ENCODE results near the gene SEMA7A.
A peak's percentile ranks its signal among the peaks of the same experiment; 100 is the strongest.
"Not testable (repeated sequence)": the region's sequence is repeated elsewhere in the genome, so short reads cannot be mapped to it uniquely, and the experiment has no call there.

The SEMA7A gene

DNA sequence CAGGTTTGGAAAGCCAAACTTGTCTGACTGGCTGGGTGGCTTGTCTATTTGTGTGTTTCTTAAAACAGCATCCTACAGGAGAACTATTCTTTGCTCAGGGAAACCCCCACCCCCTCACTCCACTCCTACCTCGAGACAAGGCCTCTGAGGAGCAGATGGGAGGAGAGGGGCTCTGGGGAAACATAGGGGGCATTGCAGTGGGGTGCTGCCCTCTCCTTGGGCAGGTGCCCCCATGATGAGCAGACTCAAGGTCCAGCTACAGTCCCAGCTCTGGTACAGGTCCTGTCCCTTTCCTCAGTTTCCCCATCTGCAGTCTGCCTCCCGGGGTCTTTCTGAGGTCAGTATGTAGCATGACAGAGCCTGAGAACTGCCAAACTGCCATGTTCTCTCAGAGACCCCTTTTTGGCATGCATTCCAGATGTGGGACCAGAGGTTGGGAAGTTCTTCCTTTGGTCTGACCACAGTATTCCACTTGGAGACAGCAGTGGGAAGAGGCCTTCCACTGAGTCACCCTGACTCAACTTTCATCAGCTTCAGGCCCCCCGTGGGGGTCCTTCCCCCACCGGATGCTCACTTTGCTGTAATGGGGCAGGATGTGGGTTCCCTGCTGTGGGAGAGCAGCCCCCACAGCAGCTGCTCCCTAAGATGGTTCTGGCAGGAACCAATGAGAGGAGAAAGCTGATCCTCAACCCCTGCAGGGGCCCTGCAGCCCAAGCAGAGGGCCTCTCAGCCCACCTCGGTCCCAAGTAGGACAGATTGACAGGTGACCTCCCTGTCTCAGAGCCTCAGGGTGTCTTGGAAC is 34.0 kb downstream of the SEMA7A start:
- peak; percentile 52 for DNase-seq (ENCODE audit: low read depth)

DNA sequence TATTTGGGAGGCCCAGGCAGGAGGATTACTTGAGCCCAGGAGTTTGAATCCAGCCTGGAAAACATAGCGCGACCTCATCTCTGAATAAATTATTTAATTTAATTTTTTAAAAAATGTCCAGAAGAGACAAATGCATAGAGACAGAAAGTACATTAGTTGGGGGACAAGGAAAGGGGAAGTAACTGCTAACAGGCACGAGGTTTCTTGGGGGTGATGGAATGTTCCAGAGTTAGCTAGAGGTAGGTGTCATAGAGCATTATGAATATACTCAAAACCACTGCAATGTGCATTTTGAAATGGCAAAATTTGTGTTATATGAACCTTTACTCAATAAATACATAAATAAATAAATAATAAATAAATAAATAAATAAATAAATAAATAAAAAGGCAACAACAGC is 34.7 kb downstream of the SEMA7A start:
- DNase-seq (ENCODE audit: low read depth): no peak

- DNase-seq (ENCODE audit: low read depth): no peak
These were observed 35.6 kb downstream of the SEMA7A start for GRCh38 chr15:74398183-74398582.

GRCh38 chr15:74397239-74398068 is 36.3 kb downstream of the SEMA7A start:
- DNase-seq (ENCODE audit: low read depth): no peak

DNA sequence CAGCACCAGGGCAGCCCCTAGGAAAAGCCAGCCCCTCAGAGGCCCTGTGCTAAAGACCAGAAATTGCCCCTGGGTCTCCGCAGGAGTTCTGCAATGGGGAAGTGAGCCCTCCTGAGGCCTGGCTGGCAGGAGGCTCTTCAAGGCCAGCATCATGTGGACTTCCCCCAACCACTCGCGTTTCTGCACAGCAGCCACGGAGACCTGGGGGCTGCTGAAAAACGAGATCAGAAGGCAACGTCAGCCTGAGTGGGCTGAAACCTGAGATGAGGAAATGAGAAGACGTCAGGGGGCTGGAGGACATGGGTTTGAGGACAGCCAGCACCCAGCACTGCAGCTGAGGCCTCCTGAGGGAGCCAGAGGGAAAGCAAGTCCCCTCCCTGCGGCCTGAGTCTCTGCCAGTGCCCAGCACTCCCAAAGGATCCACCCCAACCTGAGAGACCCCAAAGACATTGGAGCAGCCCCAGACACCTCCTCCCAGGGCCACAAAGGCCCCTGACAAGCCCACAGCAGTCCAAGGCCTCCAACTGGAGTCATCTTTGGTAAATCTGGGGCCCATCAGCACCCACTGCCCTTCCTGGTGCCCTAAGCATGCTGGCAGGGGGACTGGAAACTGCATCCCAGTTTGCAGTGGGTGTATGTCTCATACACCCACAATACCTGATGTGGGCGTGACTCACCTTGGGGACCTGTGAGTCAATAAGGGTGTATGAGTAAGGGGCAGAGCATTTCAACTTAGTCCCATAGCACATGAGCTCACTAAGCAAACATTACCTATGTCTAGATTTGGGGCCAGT is 37.1 kb downstream of the SEMA7A start:
- peak; percentile 58 for DNase-seq (ENCODE audit: low read depth)

GRCh38 chr15:74396146-74396438 is 37.7 kb downstream of the SEMA7A start:
- DNase-seq (ENCODE audit: low read depth): no peak

- DNase-seq (ENCODE audit: low read depth): no peak
These were observed 38.2 kb downstream of the SEMA7A start for GRCh38 chr15:74395319-74396145.

- no peak for DNase-seq (ENCODE audit: low read depth)
These were observed 39.5 kb downstream of the SEMA7A start for GRCh38 chr15:74394090-74394846.

DNA sequence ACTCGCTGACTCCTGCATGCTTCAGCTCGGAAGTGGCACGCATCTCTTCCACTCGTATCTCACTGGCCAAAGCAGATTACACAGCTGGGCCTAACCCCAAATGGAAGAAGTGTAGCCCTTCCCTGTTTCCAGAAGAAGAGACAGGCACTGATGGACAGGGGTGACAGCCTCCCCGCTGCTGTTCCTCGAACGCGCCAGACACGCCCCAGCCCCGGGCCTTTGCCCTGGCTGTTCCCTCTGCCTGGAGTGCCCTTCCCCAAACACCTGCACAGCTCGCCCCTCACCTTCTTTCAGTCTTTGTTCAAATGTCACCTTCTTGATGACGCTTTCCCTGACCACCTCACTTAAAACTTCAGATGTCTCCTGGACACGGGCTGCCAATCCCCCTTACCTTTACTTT is 40.3 kb downstream of the SEMA7A start:
- no peak for DNase-seq (ENCODE audit: low read depth)

- no peak for DNase-seq (ENCODE audit: low read depth)
These were observed 40.9 kb downstream of the SEMA7A start for GRCh38 chr15:74392902-74393301.

DNA sequence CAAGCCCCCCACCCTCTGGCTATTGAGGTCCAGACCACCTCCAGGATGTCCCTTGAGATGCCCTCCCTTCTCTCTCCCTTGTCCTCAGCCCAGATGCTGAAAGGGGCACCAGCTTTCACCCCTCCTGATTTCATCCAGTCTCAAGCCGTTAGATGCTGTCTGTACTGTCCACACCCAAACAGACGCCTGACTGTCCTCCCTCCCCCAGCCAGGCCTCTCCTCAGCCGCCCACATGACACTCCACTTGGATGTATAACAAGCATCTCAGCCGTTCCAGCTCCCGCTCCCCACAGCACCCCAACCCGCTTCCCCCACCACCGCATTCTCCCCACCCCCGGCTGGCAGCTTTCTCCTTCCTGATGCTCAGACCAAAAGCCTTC is 41.3 kb downstream of the SEMA7A start:
- DNase-seq (ENCODE audit: low read depth): no peak

GRCh38 chr15:74391582-74392450 is 41.9 kb downstream of the SEMA7A start:
- DNase-seq (ENCODE audit: low read depth): no peak

DNA sequence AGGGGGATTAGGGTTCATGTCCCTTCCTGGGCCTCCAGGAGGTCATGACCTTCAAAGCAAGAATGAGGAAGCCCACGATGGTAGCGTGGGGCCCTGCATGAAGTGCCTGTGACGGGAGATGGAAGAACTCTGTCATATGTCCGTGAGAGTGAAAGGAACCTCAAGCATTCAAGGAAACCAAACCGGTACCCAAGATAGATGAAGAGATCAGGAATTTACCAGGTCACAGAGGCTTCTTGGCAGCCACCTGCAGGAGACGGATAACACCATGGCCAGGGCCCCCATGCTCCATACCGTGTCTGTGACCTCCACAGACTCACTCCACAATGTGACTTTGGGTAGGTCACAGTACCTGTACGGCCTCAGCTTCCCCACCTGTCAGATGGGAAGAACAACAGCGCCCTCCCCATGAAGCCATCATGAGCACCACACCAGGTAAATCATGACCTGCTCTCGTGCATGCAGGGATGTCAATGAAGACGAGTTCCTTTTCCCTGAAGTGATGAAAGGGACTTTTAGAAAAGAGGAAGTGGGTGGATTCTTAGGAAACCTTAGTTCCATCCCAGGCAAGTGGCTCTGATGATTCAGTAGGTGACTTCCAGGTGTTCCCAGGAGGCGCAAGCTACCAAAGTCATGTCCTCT is 43.0 kb downstream of the SEMA7A start:
- no peak for DNase-seq (ENCODE audit: low read depth)

DNA sequence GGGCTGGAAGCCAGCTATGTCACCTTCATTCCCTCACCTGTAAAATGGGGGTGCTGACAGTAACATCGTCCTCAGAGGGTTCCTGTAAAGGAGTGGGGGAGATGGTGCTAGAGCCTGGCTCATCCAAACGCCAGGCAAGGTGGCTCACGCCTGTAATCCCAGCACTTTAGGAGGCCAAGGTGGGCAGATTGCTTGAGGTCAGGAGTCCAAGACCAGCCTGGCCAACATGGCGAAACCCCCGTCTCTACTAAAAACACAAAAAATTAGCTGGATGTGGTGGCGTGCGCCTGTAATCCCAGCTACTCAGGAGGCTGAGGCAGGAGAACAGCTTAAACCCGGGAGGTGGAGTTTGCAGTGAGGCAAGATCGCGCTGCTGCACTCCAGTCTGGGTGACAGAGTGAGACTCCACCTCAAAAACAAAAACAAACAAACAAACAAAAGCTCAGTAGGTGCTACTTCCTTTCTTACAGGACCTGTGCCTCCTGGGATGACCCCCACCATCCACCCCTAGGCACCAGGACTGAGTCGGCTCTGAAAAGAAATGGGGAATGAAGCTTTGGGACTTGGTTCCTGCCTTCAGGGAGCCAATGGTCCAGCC is 43.6 kb downstream of the SEMA7A start:
- not testable (repeated sequence) for DNase-seq (ENCODE audit: low read depth)

GRCh38 chr15:74389241-74390048 is 44.3 kb downstream of the SEMA7A start:
- DNase-seq (ENCODE audit: low read depth): no peak

- no peak for DNase-seq (ENCODE audit: low read depth)
These were observed 45.3 kb downstream of the SEMA7A start for GRCh38 chr15:74388363-74388951.

GRCh38 chr15:74387621-74388362 is 46.0 kb downstream of the SEMA7A start:
- no peak for DNase-seq (ENCODE audit: low read depth)
